Ovary (tissue), 9 donors: Measurements from ENCODE around the gene UBE2I. TPM values are rescaled to one million over a fixed set of nuclear protein-coding genes. Genes with fewer than 3 reads are reported as not detected.

Source experiments
- DNase-seq, 5 donors: peaks; one replicate each; pipeline ENCODE4 v3.0.0-alpha.2; 2019 to 2020
- H3K27ac ChIP-seq, 2 donors: fragments of 200-600 bp; one replicate each; pipeline versions ENCODE4 v1.5.1 to v1.8.0; 2019 to 2022
- H3K27me3 ChIP-seq: fragments of 200-600 bp; one replicate; pipeline ENCODE4 v1.8.0; 2022
- H3K36me3 ChIP-seq: fragments of 200-600 bp; sonication (generic); one replicate; pipeline ENCODE4 v1.5.1; 2019
- H3K4me1 ChIP-seq: one replicate; pipeline ENCODE4 v1.8.1; 2013; ENCODE audit warnings: mild to moderate bottlenecking, moderate library complexity; ENCODE audit not compliant: insufficient read depth
- H3K4me3 ChIP-seq: fragments of 200-600 bp; sonication (generic); one replicate; pipeline ENCODE4 v1.5.1; 2017
- H3K9me3 ChIP-seq, 2 donors: fragments of 200-600 bp in 1 of 2; sonication (generic) in 1 of 2; one replicate each; pipeline versions ENCODE4 v1.5.1 to v1.8.1; 2013 to 2019; ENCODE audit warnings: mild to moderate bottlenecking in 1 of 2, moderate library complexity in 1 of 2
- EP300 ChIP-seq: sonication (generic); formaldehyde crosslinking; IDR thresholded peaks from one replicate; pipeline ENCODE4 v1.6.1; 2017; ENCODE audit warnings: antibody characterized with exemption
- POLR2A ChIP-seq: fragments of 450-650 bp; IDR thresholded peaks from one replicate; pipeline ENCODE4 v1.6.1; 2017; ENCODE audit warnings: antibody characterized with exemption, mild to moderate bottlenecking, moderate library complexity
- WGBS, 3 donors: extraction: QIAGEN DNeasy Blood & Tissue Kit in 1 of 3; methylation state at CpG; one replicate each; pipeline versions ENCODE4 v1.1.5 to v1.1.7; 2013 to 2017; 5-methylcytosine and 5-hydroxymethylcytosine counted together
- intact Hi-C, 4 donors: fragments of 100-400 bp; cut with DNase I; formaldehyde crosslinking; loops; one replicate each; pipeline versions ENCODE4 v1.11.0 to v1.15.1; 2022 to 2023
- polyA plus RNA-seq, 2 donors: library from polyadenylated mRNA; stranded (reverse); fragments of 200-250 nt in 1 of 2; fragments of 350-450 nt in 1 of 2; fragmentation: Illumina TruSeq in 1 of 2; extraction: RNeasy Lipid Tissue Mini Kit (QIAGEN cat#74804) in 1 of 2; gene quantifications; one replicate each; pipeline ENCODE4 v1.2.3, GENCODE V29; 2013 to 2014
- total RNA-seq, 7 donors: library from RNA; depleted of rRNA in 2 of 7; stranded (reverse); fragments of >200 nt in 2 of 7; fragmentation: NEBNext Ultra II Directional in 3 of 7; extraction: Animal tissue kit (Norgen Biotek cat#: 25700) in 3 of 7; gene quantifications; one replicate each; pipeline versions ENCODE4 v1.1.0 to v1.2.4, GENCODE V29; 2016 to 2023
- TF ChIP-seq, protein P1 (sequence below), 3 donors: fragments of 450-650 bp in 2 of 3; fragments of 200-600 bp in 1 of 3; IDR thresholded peaks; one replicate each; pipeline versions ENCODE4 v1.5.1 to v1.8.0; 2016 to 2022; ENCODE audit warnings: antibody characterized with exemption in 3 of 3, mild to moderate bottlenecking in 1 of 3
- donor health status: DM: no; HTN: no; CAD: no; lungs with moderate emphysema.
- donor health status: DM: no; HTN: no; CAD: no.
- donor health status: Bipolar disorder and iron deficiency.
- donor health status: DM: yes; HTN: yes; CAD: no.
- donor health status: DM: no; HTN: no; CAD: no.
- donor health status: DM: yes; HTN: yes; CAD: no.

Gene UBE2I
- total and polyA plus RNA-seq, 9 donors, result 63.9 to 258 (median 145) TPM

GRCh38 chr16:1364510-1364909, 55.1 kb downstream of the UBE2I start:
- Histone ChIP-seq H3K36me3 (no peaks in the 10 kb centered on the region), H3K9me3 (no peaks in the 10 kb centered on the region), H3K4me1 (no peaks in the 10 kb centered on the region), H3K4me3 (no peak overlapping the region), H3K27ac (no peak overlapping the region), H3K27me3 (no peaks in the 10 kb centered on the region)
- intact Hi-C loops, result no loop called here
- 84 to 88% (median 87%) methylated on average over 21 to 22 of the region's 22 CpGs for WGBS, 3 donors
- no peak for DNase-seq
- TF ChIP-seq EP300, result no peak
- no peak for TF ChIP-seq POLR2A
- TF ChIP-seq, protein P1, sequence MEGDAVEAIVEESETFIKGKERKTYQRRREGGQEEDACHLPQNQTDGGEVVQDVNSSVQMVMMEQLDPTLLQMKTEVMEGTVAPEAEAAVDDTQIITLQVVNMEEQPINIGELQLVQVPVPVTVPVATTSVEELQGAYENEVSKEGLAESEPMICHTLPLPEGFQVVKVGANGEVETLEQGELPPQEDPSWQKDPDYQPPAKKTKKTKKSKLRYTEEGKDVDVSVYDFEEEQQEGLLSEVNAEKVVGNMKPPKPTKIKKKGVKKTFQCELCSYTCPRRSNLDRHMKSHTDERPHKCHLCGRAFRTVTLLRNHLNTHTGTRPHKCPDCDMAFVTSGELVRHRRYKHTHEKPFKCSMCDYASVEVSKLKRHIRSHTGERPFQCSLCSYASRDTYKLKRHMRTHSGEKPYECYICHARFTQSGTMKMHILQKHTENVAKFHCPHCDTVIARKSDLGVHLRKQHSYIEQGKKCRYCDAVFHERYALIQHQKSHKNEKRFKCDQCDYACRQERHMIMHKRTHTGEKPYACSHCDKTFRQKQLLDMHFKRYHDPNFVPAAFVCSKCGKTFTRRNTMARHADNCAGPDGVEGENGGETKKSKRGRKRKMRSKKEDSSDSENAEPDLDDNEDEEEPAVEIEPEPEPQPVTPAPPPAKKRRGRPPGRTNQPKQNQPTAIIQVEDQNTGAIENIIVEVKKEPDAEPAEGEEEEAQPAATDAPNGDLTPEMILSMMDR (IDR thresholded peaks at IDR 0.05), result no peak

- H3K27me3 ChIP-seq, result no peaks in the 10 kb centered on the region
- WGBS, 3 donors, result 88 to 93% (median 93%) methylated on average over 25 to 29 of the region's 29 CpGs
- H3K27ac ChIP-seq, result no peak overlapping the region
- no peaks in the 10 kb centered on the region for H3K9me3 ChIP-seq
- no peaks in the 10 kb centered on the region for H3K36me3 ChIP-seq
- no peak overlapping the region for H3K4me3 ChIP-seq
- TF ChIP-seq POLR2A (no peak), EP300 (no peak)
- TF ChIP-seq, protein P1 (IDR thresholded peaks at IDR 0.05), result no peak
- no peaks in the 10 kb centered on the region for H3K4me1 ChIP-seq
- intact Hi-C loops, result no loop called here
- no peak for DNase-seq
These were observed 56.8 kb downstream of the UBE2I start for GRCh38 chr16:1366060-1366711.

DNA sequence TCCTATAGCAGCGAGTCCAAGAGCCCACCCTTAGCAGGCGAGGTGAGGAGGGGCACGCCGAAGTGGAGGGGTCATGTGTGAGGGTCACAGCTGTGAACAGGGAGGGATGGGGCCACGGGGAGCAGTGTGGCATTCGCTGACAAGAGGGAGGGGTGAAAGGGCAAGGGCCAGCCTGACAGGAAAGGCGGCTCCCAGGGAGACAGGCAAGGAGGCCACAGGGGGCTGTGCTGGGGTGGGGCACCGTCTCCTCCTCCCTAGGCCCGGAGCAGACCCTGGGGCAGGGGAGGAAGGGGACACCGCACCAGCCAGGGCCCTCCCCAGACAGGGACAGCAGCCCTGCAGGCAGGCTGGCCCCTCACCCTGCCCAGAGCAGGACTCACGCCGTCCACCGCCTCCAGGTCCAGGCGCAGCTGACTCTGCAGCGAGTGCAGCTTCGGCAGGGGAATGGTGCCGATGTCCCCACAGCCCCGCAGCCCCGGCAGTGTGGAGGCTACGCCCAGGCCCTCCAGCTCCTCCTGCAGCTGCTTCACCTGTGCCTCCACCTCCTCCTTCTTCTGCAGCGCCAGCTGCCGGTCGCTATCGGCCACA, 57.4 kb downstream of the UBE2I start:
- intact Hi-C loops, result no loop called here
- TF ChIP-seq POLR2A (no peak), EP300 (no peak)
- TF ChIP-seq, protein P1 (IDR thresholded peaks at IDR 0.05), result no peak
- Histone ChIP-seq H3K4me1 (no peaks in the 10 kb centered on the region), H3K4me3 (no peak overlapping the region), H3K27me3 (no peaks in the 10 kb centered on the region), H3K36me3 (no peaks in the 10 kb centered on the region), H3K9me3 (no peaks in the 10 kb centered on the region), H3K27ac (no peak overlapping the region)
- no peak for DNase-seq
- 77 to 86% (median 78%) methylated on average over 24 of the region's 24 CpGs for WGBS, 3 donors

DNA sequence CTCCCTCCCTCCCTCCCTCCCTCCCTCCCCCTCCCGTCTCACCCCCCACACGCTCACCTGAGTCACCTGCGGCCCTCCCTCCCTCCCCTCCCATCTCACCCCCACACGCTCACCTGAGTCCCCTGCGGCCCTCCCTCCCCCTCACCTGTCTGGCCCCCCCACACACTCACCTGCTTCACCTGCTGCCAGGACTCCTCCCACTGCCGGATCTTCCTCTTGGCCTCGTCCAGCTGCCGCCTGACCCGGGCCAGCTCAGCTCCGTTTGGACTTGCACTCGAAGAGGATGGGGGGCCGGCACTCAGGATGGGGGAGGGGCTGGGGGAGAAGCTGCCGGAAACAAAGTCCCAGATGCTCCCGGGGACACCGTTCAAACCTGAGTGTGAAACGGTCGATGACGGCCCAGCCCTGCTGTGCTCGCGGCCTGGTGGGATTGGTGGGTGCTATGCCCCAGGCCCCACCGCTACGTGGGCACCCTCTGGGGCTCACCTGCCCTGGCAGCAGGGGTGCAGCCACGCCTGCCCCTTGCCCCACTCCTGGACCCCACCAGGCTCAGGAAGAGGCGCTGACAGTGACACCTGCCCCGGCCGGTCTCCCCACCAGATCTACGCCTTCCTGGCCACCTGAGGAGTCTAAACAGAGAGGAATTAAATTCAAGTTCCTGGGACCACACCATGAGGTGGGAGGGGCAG, 58.2 kb downstream of the UBE2I start:
- TF ChIP-seq, protein P1 (IDR thresholded peaks at IDR 0.05), result no peak
- TF ChIP-seq POLR2A, result no peak
- no peak for TF ChIP-seq EP300
- Histone ChIP-seq H3K27me3 (no peaks in the 10 kb centered on the region), H3K27ac (no peak overlapping the region), H3K9me3 (no peaks in the 10 kb centered on the region), H3K4me3 (no peak overlapping the region), H3K4me1 (no peaks in the 10 kb centered on the region), H3K36me3 (no peaks in the 10 kb centered on the region)
- intact Hi-C loops, result no loop called here
- WGBS, 3 donors, result 77 to 85% (median 80%) methylated on average over 12 to 27 of the region's 27 CpGs
- DNase-seq, result no peak
